HEK293T (cell line): Measurements from ENCODE around the gene SLC39A7.

Experiments used
- BHLHE40 ChIP-seq: fragments of 450-650 bp; IDR thresholded peaks from 2 replicates; pipeline ENCODE4 v1.6.1; 2016; ENCODE audit warnings: mild to moderate bottlenecking, moderate library complexity, borderline replicate concordance
- HDGF ChIP-seq: fragments of 450-650 bp; IDR thresholded peaks from 2 replicates; pipeline ENCODE4 v1.6.1; 2017; ENCODE audit warnings: antibody characterized with exemption, borderline replicate concordance
- NFRKB ChIP-seq: fragments of 450-650 bp; IDR thresholded peaks from 2 replicates; pipeline ENCODE4 v1.6.1; 2016; ENCODE audit warnings: mild to moderate bottlenecking, moderate library complexity
- SP1 ChIP-seq: fragments of 450-650 bp; IDR thresholded peaks from 2 replicates; pipeline ENCODE4 v1.6.1; 2017
- SUZ12 ChIP-seq: fragments of 450-650 bp; IDR thresholded peaks from 2 replicates; pipeline ENCODE4 v1.6.1; 2016; ENCODE audit warnings: mild to moderate bottlenecking
- TARDBP ChIP-seq: fragments of 450-650 bp; IDR thresholded peaks from 2 replicates; pipeline ENCODE4 v1.6.1; 2016
- ZNF384 ChIP-seq: fragments of 450-650 bp; IDR thresholded peaks from 2 replicates; pipeline ENCODE4 v1.6.1; 2016

- TF ChIP-seq ZNF384 (no peak), SUZ12 (no peak), TARDBP (no peak), SP1 (no peak), BHLHE40 (no peak), HDGF (no peak), NFRKB (no peak)
Observed at GRCh38 chr6:33199687-33200218, 914 bp upstream of the SLC39A7 start.
